Endometrial microvascular endothelial cells (primary cell): ENCODE results near the gene BMPER. TPM values are rescaled to one million over a fixed set of nuclear protein-coding genes. Genes with fewer than 3 reads are reported as not detected.

Experiments used
- in situ Hi-C: cut with HindIII; loops from 2 replicates; pipeline ENCODE4 v1.10.0; 2017; ENCODE audit warnings: low sequenced_read_pairs, low pct_unique_long_range_greater_than_20kb; ENCODE audit errors: inconsistent ontology term
- total RNA-seq: library from RNA; depleted of rRNA; stranded (reverse); fragments of >200 nt; gene quantifications from one replicate; pipeline ENCODE4 v1.2.3, GENCODE V29; 2015; ENCODE audit errors: inconsistent ontology term

The BMPER gene
- total RNA-seq, 1 donor from 2014 or later, result not detected

- in situ Hi-C loops, result no loop called here
Observed at GRCh38 chr7:34104115-34104514, 198.8 kb downstream of the BMPER start.

- in situ Hi-C loops, result no loop called here
Observed at GRCh38 chr7:34104992-34105391, 199.7 kb downstream of the BMPER start.

GRCh38 chr7:34107276-34107675, 201.9 kb downstream of the BMPER start:
- in situ Hi-C loops, result no loop called here

GRCh38 chr7:34108165-34108564, 202.8 kb downstream of the BMPER start:
- in situ Hi-C loops, result no loop called here

GRCh38 chr7:34109936-34110780, 204.8 kb downstream of the BMPER start:
- in situ Hi-C loops, result no loop called here

GRCh38 chr7:34111031-34111430, 205.7 kb downstream of the BMPER start:
- in situ Hi-C loops, result no loop called here

GRCh38 chr7:34115503-34115902, 210.2 kb downstream of the BMPER start:
- in situ Hi-C loops, result no loop called here

- in situ Hi-C loops, result no loop called here
Observed at GRCh38 chr7:34117573-34117972, 212.2 kb downstream of the BMPER start.

GRCh38 chr7:34121366-34121765, 216.0 kb downstream of the BMPER start:
- in situ Hi-C loops, result no loop called here

- in situ Hi-C loops, result no loop called here
Observed at GRCh38 chr7:34123316-34123715, 218.0 kb downstream of the BMPER start.

GRCh38 chr7:34124765-34125164, 219.4 kb downstream of the BMPER start:
- in situ Hi-C loops, result no loop called here

GRCh38 chr7:34128762-34129161, 223.4 kb downstream of the BMPER start:
- in situ Hi-C loops, result no loop called here

GRCh38 chr7:34130558-34131295, 225.4 kb downstream of the BMPER start:
- in situ Hi-C loops, result no loop called here

- in situ Hi-C loops, result no loop called here
Observed at GRCh38 chr7:34131371-34131770, 226.0 kb downstream of the BMPER start.

GRCh38 chr7:34133356-34133982, 228.1 kb downstream of the BMPER start:
- in situ Hi-C loops, result no loop called here

- in situ Hi-C loops, result no loop called here
Observed at GRCh38 chr7:34133983-34134782, 228.8 kb downstream of the BMPER start.

- in situ Hi-C loops, result no loop called here
Observed at GRCh38 chr7:34135924-34136323, 230.6 kb downstream of the BMPER start.

GRCh38 chr7:34136698-34137097, 231.4 kb downstream of the BMPER start:
- in situ Hi-C loops, result no loop called here

GRCh38 chr7:34137176-34137575, 231.8 kb downstream of the BMPER start:
- in situ Hi-C loops, result no loop called here
